Activated effector memory CD4-positive, alpha-beta T cell treated with anti-CD3 and anti-CD28 coated beads, Interleukin-2, amount 50 U/mL, for 16 hours (primary cell): ENCODE measurements around the gene ZNF436.
"Not testable (repeated sequence)": the region's sequence is repeated elsewhere in the genome, so short reads cannot be mapped to it uniquely, and the experiment has no call there.

Experiments used
- DNase-seq: peaks from one replicate; pipeline ENCODE4 v3.0.0-alpha.2; 2020

Gene ZNF436

DNA sequence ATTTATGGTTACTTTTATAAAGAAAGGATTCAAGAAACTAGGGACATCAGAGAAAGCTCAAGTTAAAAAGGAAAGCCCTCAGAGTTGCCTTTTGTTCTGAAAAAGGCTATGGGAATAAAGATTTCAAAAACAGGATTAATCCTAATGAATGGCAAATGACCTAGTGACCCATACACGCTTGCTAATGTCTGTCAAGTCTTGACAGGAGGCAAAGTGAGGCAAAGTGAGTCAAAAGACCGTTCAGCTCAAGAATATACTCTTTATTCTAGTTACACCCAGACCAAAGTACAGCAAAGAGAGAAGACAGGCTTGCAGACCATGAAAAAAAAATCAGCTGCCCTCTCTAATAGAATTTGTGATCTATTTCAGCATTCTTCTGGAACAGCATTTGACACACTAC lies 3.5 kb downstream of the ZNF436 start:
- DNase-seq = no peak

GRCh38 chr1:23362218-23362713 lies 7.4 kb downstream of the ZNF436 start:
- no peak for DNase-seq

- no peak for DNase-seq
These were observed 11.2 kb downstream of the ZNF436 start for GRCh38 chr1:23358310-23358875.

DNA sequence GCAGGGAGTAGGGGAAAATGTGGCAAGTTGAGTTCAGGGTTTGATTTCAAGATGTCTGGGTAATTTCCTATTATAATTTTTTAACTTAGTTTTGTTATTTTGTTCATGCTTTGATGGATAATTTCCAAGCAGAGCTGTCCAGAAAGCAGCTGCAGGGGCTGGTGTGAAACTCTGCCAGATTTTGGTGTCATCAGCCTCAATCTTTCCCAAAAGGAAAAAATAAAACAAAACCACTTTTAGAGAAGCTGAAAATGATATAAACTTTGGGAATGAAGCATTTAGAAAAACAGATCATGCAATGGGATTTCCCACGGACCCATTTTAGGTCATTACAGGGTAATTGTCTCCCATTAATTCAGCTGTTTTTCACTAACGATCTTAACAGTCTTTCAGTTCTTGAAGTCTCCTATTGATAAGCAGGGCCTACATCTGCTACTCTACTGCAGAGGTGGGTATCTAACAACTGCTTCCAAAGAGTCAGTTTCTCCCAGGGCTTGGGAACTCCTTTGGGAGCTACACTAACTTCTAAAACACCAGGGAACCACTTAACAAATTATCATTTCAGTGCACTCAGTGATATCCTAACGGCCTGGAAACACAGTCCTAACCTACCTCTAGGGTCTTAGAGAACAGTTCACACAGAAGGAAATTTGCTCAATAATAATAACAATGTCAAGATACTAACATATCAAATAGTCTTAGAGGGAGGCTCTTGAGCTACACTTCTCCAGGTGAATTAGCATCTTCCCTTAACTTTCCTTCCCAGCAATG lies 12.3 kb downstream of the ZNF436 start:
- no peak for DNase-seq

- no peak for DNase-seq
These were observed 13.0 kb downstream of the ZNF436 start for GRCh38 chr1:23356471-23357137.

DNA sequence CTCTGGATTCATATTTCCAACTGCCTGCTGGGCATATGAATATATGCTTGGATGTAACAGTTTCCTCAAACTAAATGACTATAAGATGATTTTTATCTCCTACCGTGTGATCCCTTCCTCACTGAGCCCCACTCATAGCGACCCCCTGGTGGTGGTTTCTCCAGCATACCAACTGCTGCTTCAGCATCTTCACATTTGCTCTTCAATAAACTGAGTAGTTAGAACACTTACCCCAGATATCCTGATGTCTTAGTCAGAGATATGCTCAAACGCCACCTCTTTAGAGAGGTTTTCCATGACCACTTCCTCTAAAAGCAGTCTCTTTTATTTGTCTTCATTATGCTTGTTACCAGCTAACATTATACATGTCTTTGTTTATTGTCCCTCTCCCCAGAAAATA lies 15.4 kb downstream of the ZNF436 start:
- no peak for DNase-seq

GRCh38 chr1:23352096-23352695 lies 17.4 kb downstream of the ZNF436 start:
- no peak for DNase-seq

DNA sequence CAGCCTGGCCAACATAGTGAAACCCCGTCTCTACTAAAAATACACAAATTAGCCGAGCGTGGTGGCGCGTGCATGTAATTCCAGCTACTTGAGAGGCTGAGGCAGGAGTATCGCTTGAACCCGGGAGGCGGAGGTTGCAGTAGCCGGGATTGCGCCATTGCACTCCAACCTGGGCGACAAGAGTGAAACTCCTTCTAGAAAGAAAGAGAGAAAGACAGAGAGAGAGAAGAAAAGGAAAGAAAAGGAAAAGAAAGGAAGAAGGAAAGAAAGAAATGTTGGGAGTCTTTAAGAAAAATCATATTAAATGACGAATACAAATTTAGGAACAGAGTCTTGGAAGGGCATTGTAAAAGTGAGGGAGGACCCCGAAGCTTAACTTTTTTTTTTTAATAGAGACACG lies 23.7 kb downstream of the ZNF436 start:
- no peak for DNase-seq

DNA sequence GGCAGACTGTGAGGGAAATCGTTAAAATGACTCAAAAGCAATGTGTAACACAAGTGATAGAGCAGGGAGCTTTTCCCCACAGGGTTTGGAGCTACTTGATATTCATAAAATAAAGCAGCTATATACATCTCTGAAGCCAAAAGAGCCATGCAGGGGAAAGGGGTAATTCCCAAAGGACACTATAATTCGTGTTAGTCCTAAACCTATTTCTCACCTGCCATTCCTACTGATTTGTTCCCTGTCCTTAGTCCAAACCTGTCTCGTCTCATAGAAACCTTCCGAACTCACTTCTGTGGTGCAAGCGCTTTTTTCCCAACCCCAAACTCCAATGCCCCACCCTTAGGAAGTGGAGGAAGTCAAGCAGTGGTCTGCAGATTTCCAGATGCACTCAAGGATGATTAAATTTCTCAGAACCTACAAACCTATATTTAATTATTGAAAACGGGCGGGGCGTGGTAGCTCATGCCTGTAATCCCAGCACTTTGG lies 24.6 kb downstream of the ZNF436 start:
- DNase-seq = no peak

DNA sequence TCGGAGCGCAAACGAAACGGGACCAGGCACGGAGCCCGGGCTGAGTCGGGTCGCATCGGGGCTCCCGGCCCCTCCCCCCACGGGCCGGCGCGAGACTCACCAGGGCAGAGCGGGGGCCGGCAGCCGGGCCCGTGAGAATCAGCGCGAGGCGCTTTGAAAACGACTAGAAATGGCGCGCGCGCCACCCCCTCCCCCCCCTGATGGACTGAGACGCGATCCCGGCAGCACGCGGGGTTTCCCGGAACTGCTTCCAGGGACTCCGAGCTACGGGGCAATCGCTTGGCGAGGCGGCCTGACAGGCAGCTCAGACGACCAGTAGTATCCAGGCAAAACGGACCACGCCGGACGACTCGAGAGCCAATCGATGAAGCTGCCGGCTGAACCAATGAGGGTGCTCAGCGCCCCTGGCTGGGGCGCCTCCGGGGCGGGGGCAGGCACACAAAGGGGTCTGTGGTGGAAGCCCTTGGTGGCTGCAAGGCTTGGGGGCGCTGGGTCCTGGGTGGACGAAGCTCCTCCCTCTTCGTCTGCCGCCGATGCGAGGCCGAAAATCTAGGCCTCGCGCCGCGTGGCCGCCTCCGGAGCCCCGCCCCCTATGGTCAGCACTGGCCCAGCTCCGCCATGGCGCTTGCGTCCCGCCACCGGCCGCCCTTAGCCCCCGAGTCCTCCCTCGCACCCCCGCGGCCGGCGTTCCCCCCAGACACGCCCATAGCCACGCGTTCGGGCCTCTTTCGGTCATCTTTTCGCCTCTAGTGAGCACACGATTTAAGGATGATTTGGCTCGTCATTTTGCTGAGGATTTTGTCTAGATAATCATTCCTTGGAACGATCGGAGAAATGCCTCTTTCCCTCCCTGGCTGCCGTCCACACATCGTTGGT lies 25.3 kb downstream of the ZNF436 start, which contains the start of gene HNRNPR:
Gene HNRNPR, minus strand, starts transcription at position 174 of the 876 bp plus-strand sequence. CDS start 3,276 bp downstream, outside the sequence.
- peak; percentile 99 for DNase-seq

DNA sequence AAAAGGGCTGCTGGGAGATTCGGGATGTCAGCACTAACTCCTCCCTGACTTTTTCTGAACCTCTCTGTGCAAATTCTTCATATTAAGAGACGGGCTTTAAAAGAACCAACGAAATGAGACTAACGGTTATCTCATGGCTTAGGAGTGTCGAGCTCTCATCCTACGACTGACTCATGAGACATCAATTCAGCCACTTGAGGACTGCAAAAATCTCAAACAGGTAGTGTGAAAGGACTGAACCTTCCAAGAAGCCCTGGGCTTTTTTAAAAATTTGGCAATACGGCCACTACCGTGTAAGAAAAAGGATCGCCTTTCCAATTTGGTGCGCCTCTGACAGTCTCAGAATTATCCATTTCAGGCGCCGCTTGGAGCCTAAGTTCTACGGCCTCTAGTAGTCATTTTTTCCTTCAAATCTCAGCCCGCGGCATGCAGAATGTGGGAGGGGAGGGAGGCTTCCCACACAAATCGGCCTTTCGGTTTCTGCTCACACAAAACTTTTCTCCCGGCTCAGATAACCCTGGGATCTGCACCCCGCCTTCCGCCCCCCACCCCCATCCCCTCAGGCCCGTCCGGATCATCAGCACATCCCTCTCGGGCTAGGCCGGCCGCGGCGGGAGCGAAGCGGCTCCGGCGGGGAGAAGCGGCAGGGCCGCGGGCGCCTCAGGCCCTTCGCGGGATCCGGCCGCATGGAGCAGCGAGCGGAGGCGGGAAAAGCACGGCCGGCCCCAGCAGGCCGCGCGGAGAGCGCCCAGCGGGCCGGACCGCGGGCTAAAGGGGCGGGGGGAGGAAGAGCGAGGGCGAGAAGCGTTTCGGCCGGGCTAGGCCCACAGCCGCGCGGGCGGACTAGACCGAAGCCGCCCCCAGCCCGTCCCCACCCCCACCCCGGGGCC lies 26.2 kb downstream of the ZNF436 start:
- DNase-seq = peak; percentile 83

GRCh38 chr1:23341931-23342692 lies 27.5 kb downstream of the ZNF436 start:
- no peak for DNase-seq

- DNase-seq = no peak
These were observed 30.0 kb downstream of the ZNF436 start for GRCh38 chr1:23339632-23340031.

GRCh38 chr1:23337869-23338268 lies 31.8 kb downstream of the ZNF436 start:
- DNase-seq = no peak

DNA sequence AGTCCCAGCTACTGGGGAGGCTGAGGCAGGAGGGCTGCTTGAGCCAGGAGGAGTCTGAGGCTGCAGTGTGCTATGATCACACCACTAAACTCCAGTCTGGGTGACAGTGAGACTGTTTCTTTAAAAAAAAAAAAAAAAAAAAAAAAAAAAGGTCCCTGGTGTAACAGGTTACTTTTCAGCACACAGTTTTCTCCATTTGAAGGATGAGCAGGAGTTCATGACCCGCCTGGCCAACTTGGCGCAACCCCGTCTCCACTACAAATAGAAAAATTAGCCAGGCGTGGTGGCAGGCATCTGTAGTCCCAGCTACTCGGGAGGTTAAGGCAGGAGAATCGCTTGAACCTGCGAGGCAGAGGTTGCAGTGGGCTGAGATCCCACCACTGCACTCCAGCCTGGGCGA lies 37.9 kb downstream of the ZNF436 start:
- DNase-seq = no peak

- no peak for DNase-seq
These were observed 38.8 kb downstream of the ZNF436 start for GRCh38 chr1:23330846-23331245.

GRCh38 chr1:23325393-23325792 lies 44.2 kb downstream of the ZNF436 start:
- no peak for DNase-seq

DNA sequence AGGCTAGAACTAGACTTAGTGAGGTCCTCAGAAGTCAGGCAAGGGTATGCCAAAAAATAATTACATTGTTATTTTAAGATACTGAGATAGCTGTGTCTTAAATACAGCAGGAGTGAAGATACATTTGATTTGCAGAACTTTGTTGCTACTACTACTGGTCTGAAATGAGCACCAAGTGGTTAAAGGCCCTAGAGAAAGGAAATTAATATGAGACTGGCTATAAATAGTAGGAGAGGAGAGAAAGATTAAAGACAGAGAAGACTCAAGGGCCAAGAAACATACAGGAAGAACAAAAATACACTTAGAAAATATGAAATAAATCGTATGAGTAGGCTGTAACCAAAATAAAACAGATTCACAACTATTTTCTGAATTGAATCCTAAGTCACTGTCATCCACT lies 46.9 kb downstream of the ZNF436 start:
- DNase-seq = no peak

- DNase-seq = not testable (repeated sequence)
These were observed 59.4 kb downstream of the ZNF436 start for GRCh38 chr1:23310280-23310679.
